ENCODE data around the gene ABCC3.

- no peak for TF ChIP-seq FOXP2 (optimal IDR thresholded peaks at IDR 0.05; ENCODE audit: control extremely low read depth, extremely low read length, insufficient read depth)
- TF ChIP-seq POLR2AphosphoS5 (IDR thresholded peaks at IDR 0.05; ENCODE audit: borderline replicate concordance, low read depth, low read length): no peak
- TF ChIP-seq EZH2 (IDR thresholded peaks at IDR 0.05): no peak
Observed at GRCh38 chr17:50618941-50619340, 15.7 kb upstream of the ABCC3 start.
